Measurements from ENCODE around the gene DIS3. TPM values are rescaled to one million over a fixed set of nuclear protein-coding genes. Genes with fewer than 3 reads are reported as not detected.

The DIS3 gene
- total and polyA plus RNA-seq, 9 of the 15 experiments (the other 6 are each of a cell fraction or from before 2014, with no cell fraction given) = 6.0 to 48.9 (median 34.2) TPM

DNA sequence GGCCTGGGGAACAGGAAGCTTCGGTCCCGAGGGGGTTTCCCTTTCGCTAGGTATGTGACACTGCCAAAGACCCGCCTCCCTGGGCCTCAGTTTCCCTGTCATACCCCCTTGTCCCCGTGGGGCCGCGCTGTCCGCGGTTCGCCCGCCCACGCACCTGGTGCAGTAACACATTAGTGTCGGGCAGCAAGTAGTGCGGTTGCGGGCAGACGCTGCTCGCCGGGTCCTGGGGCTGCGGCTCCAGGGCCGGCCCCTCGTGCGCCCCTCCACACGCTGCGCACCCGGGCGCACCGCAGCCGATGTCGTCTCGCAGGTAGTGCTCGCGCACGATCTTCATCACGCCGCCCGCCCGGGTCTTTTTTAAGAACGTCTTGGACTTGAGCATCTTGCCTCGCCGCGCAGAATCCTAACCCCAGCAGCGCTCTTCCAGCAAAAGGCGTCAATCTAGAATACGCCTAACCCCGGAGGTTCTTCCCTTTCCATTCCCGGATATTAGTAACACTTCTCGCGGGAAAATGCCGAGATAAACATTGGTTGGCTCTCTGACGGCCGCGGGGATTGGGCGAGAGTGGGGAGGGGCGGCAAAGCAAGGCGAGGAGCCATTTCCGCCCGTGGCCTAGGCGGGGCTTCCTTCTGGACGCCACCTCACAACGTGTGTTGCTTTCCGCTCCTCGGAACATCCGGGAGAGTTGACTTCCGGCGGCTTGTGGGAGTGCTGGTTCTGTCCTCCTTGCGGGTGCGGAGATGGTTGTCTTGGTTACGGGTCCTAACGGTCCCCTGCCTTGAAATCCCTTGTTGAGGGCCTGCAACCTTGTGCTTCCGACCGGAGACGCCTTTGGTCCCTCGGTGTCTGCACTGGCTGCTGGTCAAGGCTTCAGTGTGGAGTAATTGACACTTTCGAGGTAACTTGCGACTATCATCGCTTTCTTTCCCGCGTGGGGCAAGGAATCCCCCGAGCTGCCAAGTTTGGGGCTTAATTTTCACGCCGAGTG lies at the start of gene DIS3, which contains the start of gene PIBF1 (continued):
- no peak for TF ChIP-seq ZNF280A (IDR thresholded peaks at IDR 0.05; ENCODE audit: low read depth, partially characterized antibody)
- TF ChIP-seq HIVEP1 (CRISPR knock-in tag; IDR thresholded peaks at IDR 0.05) = no peak
- TF ChIP-seq ZBTB9 (CRISPR knock-in tag; IDR thresholded peaks at IDR 0.05) = no peak
- TF ChIP-seq IRF9 (tag; IDR thresholded peaks at IDR 0.05) = no peak
- no peak for TF ChIP-seq HSF4 (CRISPR knock-in tag; IDR thresholded peaks at IDR 0.05; ENCODE audit: borderline replicate concordance)
- no peak for TF ChIP-seq CAMTA2 (CRISPR knock-in tag; conservative IDR thresholded peaks at IDR 0.05)
- no peak for TF ChIP-seq ZKSCAN3 (CRISPR knock-in tag; IDR thresholded peaks at IDR 0.05)
- peak; percentile 73 for TF ChIP-seq RBBP5 (IDR thresholded peaks at IDR 0.05; ENCODE audit: borderline replicate concordance, insufficient read depth, low read length, poor library complexity, severe bottlenecking)
- TF ChIP-seq PHB (CRISPR knock-in tag; IDR thresholded peaks at IDR 0.05) = no peak
- TF ChIP-seq E2F8 (IDR thresholded peaks at IDR 0.05; ENCODE audit: low read depth, partially characterized antibody) = peak; percentile 96
- TF ChIP-seq ZNF586 (CRISPR knock-in tag; conservative IDR thresholded peaks at IDR 0.05) = no peak
- peak; percentile 60; the same call in 1 of the 2 replicates for TF ChIP-seq L3MBTL2 (IDR thresholded peaks at IDR 0.05)
- TF ChIP-seq, protein P1, sequence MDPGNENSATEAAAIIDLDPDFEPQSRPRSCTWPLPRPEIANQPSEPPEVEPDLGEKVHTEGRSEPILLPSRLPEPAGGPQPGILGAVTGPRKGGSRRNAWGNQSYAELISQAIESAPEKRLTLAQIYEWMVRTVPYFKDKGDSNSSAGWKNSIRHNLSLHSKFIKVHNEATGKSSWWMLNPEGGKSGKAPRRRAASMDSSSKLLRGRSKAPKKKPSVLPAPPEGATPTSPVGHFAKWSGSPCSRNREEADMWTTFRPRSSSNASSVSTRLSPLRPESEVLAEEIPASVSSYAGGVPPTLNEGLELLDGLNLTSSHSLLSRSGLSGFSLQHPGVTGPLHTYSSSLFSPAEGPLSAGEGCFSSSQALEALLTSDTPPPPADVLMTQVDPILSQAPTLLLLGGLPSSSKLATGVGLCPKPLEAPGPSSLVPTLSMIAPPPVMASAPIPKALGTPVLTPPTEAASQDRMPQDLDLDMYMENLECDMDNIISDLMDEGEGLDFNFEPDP (CRISPR knock-in tag; IDR thresholded peaks at IDR 0.05) = no peak
- TF ChIP-seq BRF2 (IDR thresholded peaks at IDR 0.05; ENCODE audit: borderline replicate concordance, insufficient read depth, insufficient read length) = no peak
- TF ChIP-seq POU5F1 (IDR thresholded peaks at IDR 0.05; ENCODE audit: borderline replicate concordance, low read depth, low read length, partially characterized antibody) = no peak
- TF ChIP-seq, protein P2, sequence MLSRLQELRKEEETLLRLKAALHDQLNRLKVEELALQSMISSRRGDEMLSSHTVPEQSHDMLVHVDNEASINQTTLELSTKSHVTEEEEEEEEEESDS (CRISPR knock-in tag; IDR thresholded peaks at IDR 0.05) = no peak
